HepG2 (cell line): Measurements from ENCODE around the gene CCDC195. TPM values are rescaled to one million over a fixed set of nuclear protein-coding genes. Genes with fewer than 3 reads are reported as not detected.

Experiments used
- ATAC-seq: fragments of 200-7000 bp; cut with Tn5 transposase; 3 replicates; pipeline ENCODE4 v1.9.1; 2020; ENCODE audit warnings: mild to moderate bottlenecking, moderate library complexity
- BruUV-seq: library from RNA; stranded (reverse); fragments of 400-500 nt; replicated peaks from 2 replicates; lab custom pipeline; 2021; lab: Mats Ljungman, UMichigan
- CTCF ChIA-PET: fragments of 300-600 bp; formaldehyde crosslinking; extraction: SDS; loops from one replicate; lab custom pipeline; 2021; ENCODE audit warnings: low total read pairs, inconsistent platforms, low intra/inter-chr PET ratio; lab: Yijun Ruan, JAX
- POLR2A ChIA-PET: fragments of 350-600 bp; sonication (Branson Sonifier 250); formaldehyde crosslinking; loops from one replicate; lab custom pipeline; 2020; ENCODE audit warnings: antibody characterized with exemption, inconsistent platforms; lab: Yijun Ruan, JAX
- DNase-seq: peaks from one replicate; pipeline ENCODE4 v3.0.0-alpha.2; 2015; ENCODE audit warnings: low spot score
- FAIRE-seq: peaks from 3 replicates; lab custom pipeline; 2011; peaks lifted over from hg19 to GRCh38; lab: Jason Lieb, UNC
- H2AFZ ChIP-seq: one replicate; pipeline ENCODE4 v1.6.1; 2011; ENCODE audit warnings: low read length, inconsistent platforms
- H3K27ac ChIP-seq: fragments of 300-600 bp; 3 replicates; pipeline ENCODE4 v1.8.0; 2011; ENCODE audit warnings: mixed run types, mild to moderate bottlenecking, mixed read lengths, low read length, inconsistent platforms; ENCODE audit not compliant: insufficient read depth; ENCODE audit errors: extremely low read length
- H3K27me3 ChIP-seq, 2 experiments: fragments of 200-600 bp in 1 of 2; 2 replicates in 1 of 2; 3 replicates in 1 of 2; pipeline versions ENCODE4 v1.6.0 to v1.8.0; 2011; ENCODE audit warnings: low read length in 2 of 2, mild to moderate bottlenecking in 2 of 2, moderate library complexity in 2 of 2, inconsistent platforms in 1 of 2; ENCODE audit not compliant: insufficient read depth in 2 of 2, control insufficient read depth in 1 of 2
- H3K36me3 ChIP-seq, 2 experiments: fragments of 200-600 bp in 1 of 2; replicated peaks in 1 of 2; 2 replicates in 1 of 2; 3 replicates in 1 of 2; pipeline versions ENCODE4 v1.5.1 to v1.8.0; 2011; ENCODE audit warnings: low read length in 2 of 2, inconsistent platforms in 1 of 2; ENCODE audit not compliant: insufficient read depth in 2 of 2, control insufficient read depth in 1 of 2
- H3K4me1 ChIP-seq: 2 replicates; pipeline ENCODE4 v1.5.1; 2012; ENCODE audit warnings: low read length, inconsistent platforms; ENCODE audit not compliant: insufficient read depth
- H3K4me2 ChIP-seq: 2 replicates; pipeline ENCODE4 v1.6.0; 2011; ENCODE audit warnings: low read depth, low read length, inconsistent platforms
- H3K4me3 ChIP-seq, 3 experiments: fragments of 200-600 bp in 1 of 3; sonication (generic), shearing (Covaris generic) in 1 of 3; replicated peaks in 1 of 3; 2 replicates each; pipeline ENCODE4 v1.5.1; 2011 to 2016; ENCODE audit warnings: low read length in 3 of 3, inconsistent platforms in 2 of 3, low read depth in 2 of 3, mild to moderate bottlenecking in 2 of 3, control low read depth in 1 of 3, mixed read lengths in 1 of 3; ENCODE audit not compliant: insufficient read depth in 1 of 3
- H3K79me2 ChIP-seq: one replicate; pipeline ENCODE4 v1.6.1; 2011; ENCODE audit warnings: low read length, inconsistent platforms; ENCODE audit not compliant: insufficient read depth
- H3K9ac ChIP-seq: 2 replicates; pipeline ENCODE4 v1.6.0; 2011; ENCODE audit warnings: mild to moderate bottlenecking, low read depth, low read length, inconsistent platforms; ENCODE audit not compliant: insufficient read depth
- H3K9me3 ChIP-seq: 2 replicates; pipeline ENCODE4 v1.5.1; 2012; ENCODE audit warnings: mild to moderate bottlenecking, low read length
- H4K20me1 ChIP-seq: 2 replicates; pipeline ENCODE4 v1.6.0; 2011; ENCODE audit warnings: inconsistent platforms, mild to moderate bottlenecking, low read length, moderate library complexity; ENCODE audit not compliant: insufficient read depth
- RBFOX2 ChIP-seq: fragments of 200-400 bp; formaldehyde crosslinking; IDR thresholded peaks from 2 replicates; pipeline ENCODE4 v1.6.1; 2017; ENCODE audit warnings: low read depth, mild to moderate bottlenecking, low read length
- ZNF180 ChIP-seq: sonication (generic); formaldehyde crosslinking; IDR thresholded peaks from 2 replicates; pipeline ENCODE4 v1.4.0; 2020; ENCODE audit warnings: low read depth, missing genetic modification reagents, borderline replicate concordance
- ZNF577 ChIP-seq: sonication (generic); formaldehyde crosslinking; IDR thresholded peaks from 2 replicates; pipeline ENCODE4 v1.4.0; 2020; ENCODE audit warnings: mild to moderate bottlenecking, low read depth, missing genetic modification reagents, borderline replicate concordance
- WGBS: methylation state at CpG from one replicate; pipeline ENCODE4 v1.1.6; 2017; ENCODE audit warnings: low lambda C conversion rate; 5-methylcytosine and 5-hydroxymethylcytosine counted together
- in situ Hi-C: cut with HindIII; loops from 2 replicates; pipeline ENCODE4 v1.10.0; 2017; ENCODE audit warnings: low pct_unique_long_range_greater_than_20kb; ENCODE audit not compliant: extremely low pct_ligation_motif_present
- intact Hi-C: fragments of 100-400 bp; cut with micrococcal nuclease; formaldehyde crosslinking; loops from one replicate; pipeline ENCODE4 v1.10.0; 2022; ENCODE audit not compliant: unreplicated experiment
- polyA plus RNA-seq, 8 experiments: library from polyadenylated mRNA; depleted of rRNA in 3 of 8; stranded (reverse) in 7 of 8; unstranded in 1 of 8; fragments of >200 nt; fragmentation: Illumina TruSeq in 4 of 8; extraction: Trizol in 4 of 8; gene quantifications; 2 replicates each; pipeline versions ENCODE4 v1.2.1 to v1.2.3, GENCODE V29; 2011 to 2016; ENCODE audit warnings: low read depth in 4 of 8, missing spikeins in 1 of 8, mixed read lengths in 1 of 8; ENCODE audit not compliant: insufficient read depth in 1 of 8
- total RNA-seq, 5 experiments: library from RNA; depleted of rRNA; stranded (reverse); fragments of >200 nt; fragmentation: Illumina TruSeq; extraction: Trizol; gene quantifications; 2 replicates each; pipeline ENCODE4 v1.2.3, GENCODE V29; 2016; ENCODE audit warnings: low read depth in 1 of 5
- TF ChIP-seq, protein P1 (sequence below): sonication (generic); formaldehyde crosslinking; IDR thresholded peaks from 2 replicates; pipeline ENCODE4 v1.8.1; 2023; ENCODE audit warnings: mild to moderate bottlenecking, inconsistent platforms, moderate library complexity, missing genetic modification reagents, borderline replicate concordance
- TF ChIP-seq, protein P2 (sequence below): sonication (generic); formaldehyde crosslinking; IDR thresholded peaks from 2 replicates; pipeline ENCODE4 v1.4.0; 2020; ENCODE audit warnings: mild to moderate bottlenecking, missing genetic modification reagents

Gene CCDC195
- total and polyA plus RNA-seq, 2 of the 13 experiments (the other 11 are each of a cell fraction or from before 2014, with no cell fraction given), result not detected

DNA sequence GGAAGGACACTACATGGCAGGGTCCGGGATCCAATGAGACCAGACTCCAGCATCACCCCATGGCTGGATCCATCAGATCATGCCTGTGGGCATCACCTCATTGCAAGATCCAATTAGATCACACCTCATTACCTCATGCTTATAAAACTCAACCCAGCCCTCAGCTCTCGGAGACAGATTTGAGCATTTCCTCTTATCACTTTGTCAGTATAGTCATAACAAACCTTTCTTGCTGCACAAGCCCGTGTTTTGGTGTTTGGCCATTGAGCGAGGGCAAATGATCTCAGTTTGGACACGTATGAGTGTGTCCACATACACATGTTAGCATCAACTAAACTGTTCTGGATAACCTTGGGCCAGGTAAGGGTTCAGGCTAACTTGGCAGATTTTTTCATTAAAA, 58.8 kb downstream of the CCDC195 start:
- H3K27me3 ChIP-seq, result no peaks in the 10 kb centered on the region
- H3K4me3 ChIP-seq, result no peak overlapping the region
- TF ChIP-seq, protein P1, sequence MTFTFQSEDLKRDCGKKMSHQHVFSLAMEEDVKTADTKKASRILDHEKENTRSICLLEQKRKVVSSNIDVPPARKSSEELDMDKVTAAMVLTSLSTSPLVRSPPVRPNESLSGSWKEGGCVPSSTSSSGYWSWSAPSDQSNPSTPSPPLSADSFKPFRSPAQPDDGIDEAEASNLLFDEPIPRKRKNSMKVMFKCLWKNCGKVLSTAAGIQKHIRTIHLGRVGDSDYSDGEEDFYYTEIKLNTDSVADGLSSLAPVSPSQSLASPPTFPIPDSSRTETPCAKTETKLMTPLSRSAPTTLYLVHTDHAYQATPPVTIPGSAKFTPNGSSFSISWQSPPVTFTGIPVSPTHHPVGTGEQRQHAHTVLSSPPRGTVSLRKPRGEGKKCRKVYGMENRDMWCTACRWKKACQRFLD (CRISPR knock-in tag), result no peak
- TF ChIP-seq ZNF180 (CRISPR knock-in tag) (no peak), ZNF577 (CRISPR knock-in tag) (no peak), RBFOX2 (no peak)
- TF ChIP-seq, protein P2, sequence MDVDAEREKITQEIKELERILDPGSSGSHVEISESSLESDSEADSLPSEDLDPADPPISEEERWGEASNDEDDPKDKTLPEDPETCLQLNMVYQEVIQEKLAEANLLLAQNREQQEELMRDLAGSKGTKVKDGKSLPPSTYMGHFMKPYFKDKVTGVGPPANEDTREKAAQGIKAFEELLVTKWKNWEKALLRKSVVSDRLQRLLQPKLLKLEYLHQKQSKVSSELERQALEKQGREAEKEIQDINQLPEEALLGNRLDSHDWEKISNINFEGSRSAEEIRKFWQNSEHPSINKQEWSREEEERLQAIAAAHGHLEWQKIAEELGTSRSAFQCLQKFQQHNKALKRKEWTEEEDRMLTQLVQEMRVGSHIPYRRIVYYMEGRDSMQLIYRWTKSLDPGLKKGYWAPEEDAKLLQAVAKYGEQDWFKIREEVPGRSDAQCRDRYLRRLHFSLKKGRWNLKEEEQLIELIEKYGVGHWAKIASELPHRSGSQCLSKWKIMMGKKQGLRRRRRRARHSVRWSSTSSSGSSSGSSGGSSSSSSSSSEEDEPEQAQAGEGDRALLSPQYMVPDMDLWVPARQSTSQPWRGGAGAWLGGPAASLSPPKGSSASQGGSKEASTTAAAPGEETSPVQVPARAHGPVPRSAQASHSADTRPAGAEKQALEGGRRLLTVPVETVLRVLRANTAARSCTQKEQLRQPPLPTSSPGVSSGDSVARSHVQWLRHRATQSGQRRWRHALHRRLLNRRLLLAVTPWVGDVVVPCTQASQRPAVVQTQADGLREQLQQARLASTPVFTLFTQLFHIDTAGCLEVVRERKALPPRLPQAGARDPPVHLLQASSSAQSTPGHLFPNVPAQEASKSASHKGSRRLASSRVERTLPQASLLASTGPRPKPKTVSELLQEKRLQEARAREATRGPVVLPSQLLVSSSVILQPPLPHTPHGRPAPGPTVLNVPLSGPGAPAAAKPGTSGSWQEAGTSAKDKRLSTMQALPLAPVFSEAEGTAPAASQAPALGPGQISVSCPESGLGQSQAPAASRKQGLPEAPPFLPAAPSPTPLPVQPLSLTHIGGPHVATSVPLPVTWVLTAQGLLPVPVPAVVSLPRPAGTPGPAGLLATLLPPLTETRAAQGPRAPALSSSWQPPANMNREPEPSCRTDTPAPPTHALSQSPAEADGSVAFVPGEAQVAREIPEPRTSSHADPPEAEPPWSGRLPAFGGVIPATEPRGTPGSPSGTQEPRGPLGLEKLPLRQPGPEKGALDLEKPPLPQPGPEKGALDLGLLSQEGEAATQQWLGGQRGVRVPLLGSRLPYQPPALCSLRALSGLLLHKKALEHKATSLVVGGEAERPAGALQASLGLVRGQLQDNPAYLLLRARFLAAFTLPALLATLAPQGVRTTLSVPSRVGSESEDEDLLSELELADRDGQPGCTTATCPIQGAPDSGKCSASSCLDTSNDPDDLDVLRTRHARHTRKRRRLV (CRISPR knock-in tag), result no peak
- no peak for DNase-seq
- no peaks in the 10 kb centered on the region for H4K20me1 ChIP-seq
- no TSS peak for BruUV-seq
- no peaks in the 10 kb centered on the region for H3K79me2 ChIP-seq
- CTCF ChIA-PET, result no interaction called here
- POLR2A ChIA-PET, result no interaction called here
- no peak overlapping the region for H3K27ac ChIP-seq
- H3K4me1 ChIP-seq, result no peaks in the 10 kb centered on the region
- H3K9ac ChIP-seq, result no peak overlapping the region
- intact Hi-C loops (no loop called here), in situ Hi-C loops (loop anchor here (10.0 kb wide), 1 partner anchor 663 kb away; no protein-coding TSS in a partner anchor)
- WGBS, result 17% methylated on average over 4 of the region's 5 CpGs
- no peak overlapping the region for H3K4me2 ChIP-seq
- peaks cover 5% of the 10 kb centered on the region; the same call in 1 of the 2 replicates for H3K9me3 ChIP-seq
- ATAC-seq, result no peak
- H2AFZ ChIP-seq, result no peak overlapping the region
- no peak for FAIRE-seq
- no peaks in the 10 kb centered on the region for H3K36me3 ChIP-seq
